HepG2 (cell line): ENCODE data around the gene EXOC1. TPM values are rescaled to one million over a fixed set of nuclear protein-coding genes. Genes with fewer than 3 reads are reported as not detected.
A peak's percentile ranks its signal among the peaks of the same experiment; 100 is the strongest.

ENCODE experiments used
- ATF7-NPFF ChIP-seq: sonication (generic); formaldehyde crosslinking; IDR thresholded peaks from 2 replicates; pipeline ENCODE4 v1.8.1; 2023; ENCODE audit warnings: mild to moderate bottlenecking, low read depth, missing genetic modification reagents, moderate library complexity
- DNMT3B ChIP-seq: conservative IDR thresholded peaks from 2 replicates; pipeline ENCODE4 v1.6.1; 2016; ENCODE audit warnings: missing biosample characterization, control low read depth
- GPN1 ChIP-seq: sonication (generic); formaldehyde crosslinking; IDR thresholded peaks from 2 replicates; pipeline ENCODE4 v1.5.1; 2020; ENCODE audit warnings: missing genetic modification reagents, borderline replicate concordance
- GTF2F1 ChIP-seq: fragments of 150-350 bp; IDR thresholded peaks from 2 replicates; pipeline ENCODE4 v1.6.1; 2014; ENCODE audit warnings: low read length
- HMG20A ChIP-seq: IDR thresholded peaks from 2 replicates; pipeline ENCODE4 v1.6.1; 2016; ENCODE audit warnings: borderline replicate concordance
- NCOA1 ChIP-seq: sonication (generic); formaldehyde crosslinking; IDR thresholded peaks from 2 replicates; pipeline ENCODE4 v1.9.0; 2021; ENCODE audit warnings: missing genetic modification reagents
- NRL ChIP-seq: sonication (generic); formaldehyde crosslinking; IDR thresholded peaks from 2 replicates; pipeline ENCODE4 v1.5.0; 2020; ENCODE audit warnings: missing genetic modification reagents, mild to moderate bottlenecking, moderate library complexity, borderline replicate concordance
- RBFOX2 ChIP-seq: fragments of 200-400 bp; formaldehyde crosslinking; IDR thresholded peaks from 2 replicates; pipeline ENCODE4 v1.6.1; 2017; ENCODE audit warnings: low read depth, mild to moderate bottlenecking, low read length
- RORA ChIP-seq: sonication (generic); formaldehyde crosslinking; IDR thresholded peaks from 2 replicates; pipeline ENCODE4 v1.5.0; 2020; ENCODE audit warnings: mild to moderate bottlenecking, missing genetic modification reagents, moderate library complexity
- SIN3A ChIP-seq: IDR thresholded peaks from 2 replicates; pipeline ENCODE4 v1.6.1; 2011; ENCODE audit warnings: low read depth, mild to moderate bottlenecking, control low read depth, low read length, borderline replicate concordance
- ZNF713 ChIP-seq: sonication (generic); formaldehyde crosslinking; IDR thresholded peaks from 2 replicates; pipeline ENCODE4 v1.4.0; 2020; ENCODE audit warnings: mild to moderate bottlenecking, missing genetic modification reagents
- ZNF792 ChIP-seq: IDR thresholded peaks from 2 replicates; pipeline ENCODE4 v1.6.1; 2016
- ZNF841 ChIP-seq: sonication (generic); formaldehyde crosslinking; IDR thresholded peaks from 2 replicates; pipeline ENCODE4 v1.8.1; 2023; ENCODE audit warnings: missing genetic modification reagents, borderline replicate concordance
- polyA plus RNA-seq, 8 experiments: library from polyadenylated mRNA; depleted of rRNA in 3 of 8; stranded (reverse) in 7 of 8; unstranded in 1 of 8; fragments of >200 nt; fragmentation: Illumina TruSeq in 4 of 8; extraction: Trizol in 4 of 8; gene quantifications; 2 replicates each; pipeline versions ENCODE4 v1.2.1 to v1.2.3, GENCODE V29; 2011 to 2016; ENCODE audit warnings: low read depth in 4 of 8, missing spikeins in 1 of 8, mixed read lengths in 1 of 8; ENCODE audit not compliant: insufficient read depth in 1 of 8
- total RNA-seq, 5 experiments: library from RNA; depleted of rRNA; stranded (reverse); fragments of >200 nt; fragmentation: Illumina TruSeq; extraction: Trizol; gene quantifications; 2 replicates each; pipeline ENCODE4 v1.2.3, GENCODE V29; 2016; ENCODE audit warnings: low read depth in 1 of 5
- TF ChIP-seq, protein P1 (sequence below): sonication (generic); formaldehyde crosslinking; IDR thresholded peaks from 2 replicates; pipeline ENCODE4 v1.4.0; 2020; ENCODE audit warnings: mild to moderate bottlenecking, missing genetic modification reagents
- TF ChIP-seq, protein P2 (sequence below): sonication (generic); formaldehyde crosslinking; IDR thresholded peaks from 2 replicates; pipeline ENCODE4 v1.4.0; 2020; ENCODE audit warnings: missing genetic modification reagents
- TF ChIP-seq, protein P3 (sequence below): sonication (generic); formaldehyde crosslinking; IDR thresholded peaks from 2 replicates; pipeline ENCODE4 v1.8.0; 2022; ENCODE audit warnings: missing genetic modification reagents, low read depth, mild to moderate bottlenecking, borderline replicate concordance
- TF ChIP-seq, protein P4 (sequence below): IDR thresholded peaks from 2 replicates; pipeline ENCODE4 v1.6.1; 2016; ENCODE audit warnings: low read depth
- TF ChIP-seq, protein P5 (sequence below): IDR thresholded peaks from 2 replicates; pipeline ENCODE4 v1.6.1; 2018; ENCODE audit warnings: missing genetic modification reagents, mild to moderate bottlenecking, missing compliant biosample characterization
- TF ChIP-seq, protein P6 (sequence below): sonication (generic); formaldehyde crosslinking; IDR thresholded peaks from 2 replicates; pipeline ENCODE4 v1.4.0; 2020; ENCODE audit warnings: missing genetic modification reagents

The EXOC1 gene
- total and polyA plus RNA-seq, 2 of the 13 experiments (the other 11 are each of a cell fraction or from before 2014, with no cell fraction given) = 9.1 to 18.4 TPM

DNA sequence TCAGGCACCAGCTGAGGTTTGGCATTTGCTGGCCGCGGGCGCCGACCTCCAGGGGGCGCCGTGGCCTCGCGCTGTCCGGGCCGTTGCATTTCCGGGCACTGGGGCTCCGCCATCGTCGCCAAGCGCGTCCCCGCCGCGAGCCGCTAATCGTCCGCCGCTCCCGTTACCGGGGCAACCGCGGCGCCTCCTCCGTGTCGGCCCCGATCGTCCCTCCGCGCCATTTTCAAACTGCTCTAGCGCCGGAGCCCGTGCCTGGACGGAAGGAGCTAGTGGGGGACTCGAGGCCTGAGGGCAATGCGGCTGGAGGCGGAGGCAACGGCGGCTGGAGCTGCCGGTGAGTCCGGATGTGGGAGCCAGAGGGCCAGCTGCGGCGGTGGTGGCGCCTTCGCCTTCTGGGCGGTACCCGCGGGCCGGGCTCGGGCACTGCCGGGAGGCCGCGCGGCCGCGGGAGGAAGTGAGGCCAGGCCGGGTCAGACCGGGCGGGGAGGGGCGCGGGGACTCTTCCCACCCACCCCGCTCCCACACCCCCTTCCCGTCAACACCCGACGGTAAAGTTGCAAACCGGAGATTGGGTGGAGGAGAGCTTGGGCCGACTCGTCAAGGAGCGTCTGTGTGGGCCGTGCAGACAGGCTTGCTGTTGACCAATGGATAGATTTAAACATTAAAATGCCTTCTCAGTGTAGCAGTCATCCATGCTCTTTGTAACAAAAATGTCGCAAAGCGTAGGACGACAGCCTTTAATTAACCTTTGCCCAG lies 95.5 kb downstream of the EXOC1 start, which contains the start of gene CEP135 (continued):
- TF ChIP-seq HMG20A (no peak), ATF7-NPFF (CRISPR knock-in tag) (peak; percentile 97), NCOA1 (CRISPR knock-in tag) (peak; percentile 86; the same call in 1 of the 2 replicates), NRL (peak; percentile 62; the same call in 1 of the 2 replicates), RBFOX2 (peak; percentile 87), RORA (CRISPR knock-in tag) (no peak), GPN1 (CRISPR knock-in tag) (0 out of 2 replicates have a peak, but pooled peaks have one; percentile 56), SIN3A (peak; percentile 97; the same call in 1 of the 2 replicates), ZNF792 (CRISPR knock-in tag) (0 out of 2 replicates have a peak, but pooled peaks have one; percentile 25), ZNF713 (CRISPR knock-in tag) (0 out of 2 replicates have a peak, but pooled peaks have one; percentile 87), DNMT3B (CRISPR knock-in tag) (no peak), GTF2F1 (no peak), ZNF841 (CRISPR knock-in tag) (peak; percentile 83)
- TF ChIP-seq, protein P1, sequence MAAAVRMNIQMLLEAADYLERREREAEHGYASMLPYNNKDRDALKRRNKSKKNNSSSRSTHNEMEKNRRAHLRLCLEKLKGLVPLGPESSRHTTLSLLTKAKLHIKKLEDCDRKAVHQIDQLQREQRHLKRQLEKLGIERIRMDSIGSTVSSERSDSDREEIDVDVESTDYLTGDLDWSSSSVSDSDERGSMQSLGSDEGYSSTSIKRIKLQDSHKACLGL (CRISPR knock-in tag) = peak; percentile 92
- TF ChIP-seq, protein P2, sequence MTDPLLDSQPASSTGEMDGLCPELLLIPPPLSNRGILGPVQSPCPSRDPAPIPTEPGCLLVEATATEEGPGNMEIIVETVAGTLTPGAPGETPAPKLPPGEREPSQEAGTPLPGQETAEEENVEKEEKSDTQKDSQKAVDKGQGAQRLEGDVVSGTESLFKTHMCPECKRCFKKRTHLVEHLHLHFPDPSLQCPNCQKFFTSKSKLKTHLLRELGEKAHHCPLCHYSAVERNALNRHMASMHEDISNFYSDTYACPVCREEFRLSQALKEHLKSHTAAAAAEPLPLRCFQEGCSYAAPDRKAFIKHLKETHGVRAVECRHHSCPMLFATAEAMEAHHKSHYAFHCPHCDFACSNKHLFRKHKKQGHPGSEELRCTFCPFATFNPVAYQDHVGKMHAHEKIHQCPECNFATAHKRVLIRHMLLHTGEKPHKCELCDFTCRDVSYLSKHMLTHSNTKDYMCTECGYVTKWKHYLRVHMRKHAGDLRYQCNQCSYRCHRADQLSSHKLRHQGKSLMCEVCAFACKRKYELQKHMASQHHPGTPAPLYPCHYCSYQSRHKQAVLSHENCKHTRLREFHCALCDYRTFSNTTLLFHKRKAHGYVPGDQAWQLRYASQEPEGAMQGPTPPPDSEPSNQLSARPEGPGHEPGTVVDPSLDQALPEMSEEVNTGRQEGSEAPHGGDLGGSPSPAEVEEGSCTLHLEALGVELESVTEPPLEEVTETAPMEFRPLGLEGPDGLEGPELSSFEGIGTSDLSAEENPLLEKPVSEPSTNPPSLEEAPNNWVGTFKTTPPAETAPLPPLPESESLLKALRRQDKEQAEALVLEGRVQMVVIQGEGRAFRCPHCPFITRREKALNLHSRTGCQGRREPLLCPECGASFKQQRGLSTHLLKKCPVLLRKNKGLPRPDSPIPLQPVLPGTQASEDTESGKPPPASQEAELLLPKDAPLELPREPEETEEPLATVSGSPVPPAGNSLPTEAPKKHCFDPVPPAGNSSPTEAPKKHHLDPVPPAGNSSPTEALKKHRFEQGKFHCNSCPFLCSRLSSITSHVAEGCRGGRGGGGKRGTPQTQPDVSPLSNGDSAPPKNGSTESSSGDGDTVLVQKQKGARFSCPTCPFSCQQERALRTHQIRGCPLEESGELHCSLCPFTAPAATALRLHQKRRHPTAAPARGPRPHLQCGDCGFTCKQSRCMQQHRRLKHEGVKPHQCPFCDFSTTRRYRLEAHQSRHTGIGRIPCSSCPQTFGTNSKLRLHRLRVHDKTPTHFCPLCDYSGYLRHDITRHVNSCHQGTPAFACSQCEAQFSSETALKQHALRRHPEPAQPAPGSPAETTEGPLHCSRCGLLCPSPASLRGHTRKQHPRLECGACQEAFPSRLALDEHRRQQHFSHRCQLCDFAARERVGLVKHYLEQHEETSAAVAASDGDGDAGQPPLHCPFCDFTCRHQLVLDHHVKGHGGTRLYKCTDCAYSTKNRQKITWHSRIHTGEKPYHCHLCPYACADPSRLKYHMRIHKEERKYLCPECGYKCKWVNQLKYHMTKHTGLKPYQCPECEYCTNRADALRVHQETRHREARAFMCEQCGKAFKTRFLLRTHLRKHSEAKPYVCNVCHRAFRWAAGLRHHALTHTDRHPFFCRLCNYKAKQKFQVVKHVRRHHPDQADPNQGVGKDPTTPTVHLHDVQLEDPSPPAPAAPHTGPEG (CRISPR knock-in tag) = peak; percentile 69
- TF ChIP-seq, protein P3, sequence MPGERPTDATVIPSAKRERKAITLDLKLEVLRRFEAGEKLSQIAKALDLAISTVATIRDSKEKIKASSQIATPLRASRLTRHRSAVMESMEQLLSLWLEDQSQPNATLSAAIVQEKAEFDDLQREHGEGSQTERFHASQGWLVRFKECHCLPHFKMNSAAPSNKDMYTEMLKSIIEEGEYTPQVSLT = no peak
- TF ChIP-seq, protein P4, sequence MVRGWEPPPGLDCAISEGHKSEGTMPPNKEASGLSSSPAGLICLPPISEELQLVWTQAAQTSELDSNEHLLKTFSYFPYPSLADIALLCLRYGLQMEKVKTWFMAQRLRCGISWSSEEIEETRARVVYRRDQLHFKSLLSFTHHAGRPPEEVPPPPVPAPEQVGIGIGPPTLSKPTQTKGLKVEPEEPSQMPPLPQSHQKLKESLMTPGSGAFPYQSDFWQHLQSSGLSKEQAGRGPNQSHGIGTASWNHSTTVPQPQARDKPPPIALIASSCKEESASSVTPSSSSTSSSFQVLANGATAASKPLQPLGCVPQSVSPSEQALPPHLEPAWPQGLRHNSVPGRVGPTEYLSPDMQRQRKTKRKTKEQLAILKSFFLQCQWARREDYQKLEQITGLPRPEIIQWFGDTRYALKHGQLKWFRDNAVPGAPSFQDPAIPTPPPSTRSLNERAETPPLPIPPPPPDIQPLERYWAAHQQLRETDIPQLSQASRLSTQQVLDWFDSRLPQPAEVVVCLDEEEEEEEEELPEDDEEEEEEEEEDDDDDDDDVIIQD (CRISPR knock-in tag) = peak; percentile 26; the same call in 1 of the 2 replicates
- TF ChIP-seq, protein P5, sequence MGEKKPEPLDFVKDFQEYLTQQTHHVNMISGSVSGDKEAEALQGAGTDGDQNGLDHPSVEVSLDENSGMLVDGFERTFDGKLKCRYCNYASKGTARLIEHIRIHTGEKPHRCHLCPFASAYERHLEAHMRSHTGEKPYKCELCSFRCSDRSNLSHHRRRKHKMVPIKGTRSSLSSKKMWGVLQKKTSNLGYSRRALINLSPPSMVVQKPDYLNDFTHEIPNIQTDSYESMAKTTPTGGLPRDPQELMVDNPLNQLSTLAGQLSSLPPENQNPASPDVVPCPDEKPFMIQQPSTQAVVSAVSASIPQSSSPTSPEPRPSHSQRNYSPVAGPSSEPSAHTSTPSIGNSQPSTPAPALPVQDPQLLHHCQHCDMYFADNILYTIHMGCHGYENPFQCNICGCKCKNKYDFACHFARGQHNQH (CRISPR knock-in tag) = peak; percentile 91
- TF ChIP-seq, protein P6, sequence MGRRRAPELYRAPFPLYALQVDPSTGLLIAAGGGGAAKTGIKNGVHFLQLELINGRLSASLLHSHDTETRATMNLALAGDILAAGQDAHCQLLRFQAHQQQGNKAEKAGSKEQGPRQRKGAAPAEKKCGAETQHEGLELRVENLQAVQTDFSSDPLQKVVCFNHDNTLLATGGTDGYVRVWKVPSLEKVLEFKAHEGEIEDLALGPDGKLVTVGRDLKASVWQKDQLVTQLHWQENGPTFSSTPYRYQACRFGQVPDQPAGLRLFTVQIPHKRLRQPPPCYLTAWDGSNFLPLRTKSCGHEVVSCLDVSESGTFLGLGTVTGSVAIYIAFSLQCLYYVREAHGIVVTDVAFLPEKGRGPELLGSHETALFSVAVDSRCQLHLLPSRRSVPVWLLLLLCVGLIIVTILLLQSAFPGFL (CRISPR knock-in tag) = no peak
